ENCODE results near the gene LPIN1. TPM values are rescaled to one million over a fixed set of nuclear protein-coding genes. Genes with fewer than 3 reads are reported as not detected.

The LPIN1 gene
- total and polyA plus RNA-seq, 2 of the 13 experiments (the other 11 are each of a cell fraction or from before 2014, with no cell fraction given), result 9.7 to 19.4 TPM

DNA sequence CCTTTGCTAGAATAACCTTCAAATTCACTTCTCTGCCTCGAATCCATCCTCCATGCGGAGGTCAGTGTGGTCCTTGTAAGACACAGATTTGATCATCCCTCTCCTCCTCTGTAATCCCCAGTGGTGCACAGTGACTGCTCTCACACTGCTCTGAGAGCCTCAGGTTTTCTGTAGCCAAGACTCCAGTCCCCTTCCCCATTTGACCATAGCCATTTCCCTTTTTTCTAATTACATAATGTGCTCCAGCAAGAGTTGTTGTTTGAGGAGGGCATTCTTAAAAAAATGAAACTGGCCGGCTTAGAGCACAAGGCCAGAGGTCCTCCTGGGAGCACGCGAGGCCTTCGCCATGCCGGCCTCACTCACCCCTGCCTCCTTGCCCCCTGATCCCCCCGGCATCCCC lies 34.7 kb upstream of the LPIN1 start:
- BruUV-seq (replicated peaks), result no TSS peak
- H3K4me1 ChIP-seq (ENCODE audit: insufficient read depth, low read length), result peaks cover 14% of the 10 kb centered on the region
- H3K27ac ChIP-seq (ENCODE audit: extremely low read length, insufficient read depth, low read length), result no peak overlapping the region
- ATAC-seq (no peak), FAIRE-seq (no peak), DNase-seq (ENCODE audit: low spot score) (no peak)
- no peaks in the 10 kb centered on the region for H3K79me2 ChIP-seq (ENCODE audit: insufficient read depth, low read length)
- WGBS (ENCODE audit: low lambda C conversion rate), result 46% methylated on average over 8 of the region's 8 CpGs
- H3K36me3 ChIP-seq (replicated peaks in 1 of 2; ENCODE audit: control insufficient read depth in 1 of 2, insufficient read depth in 2 of 2, low read length in 2 of 2), result no peaks in the 10 kb centered on the region
- H3K27me3 ChIP-seq (ENCODE audit: control insufficient read depth in 1 of 2, insufficient read depth in 2 of 2, low read length in 2 of 2), result peaks cover 7 to 31% of the 10 kb centered on the region in 2 experiments; a peak in 3 of 5 replicates
- H3K9me3 ChIP-seq (ENCODE audit: low read length), result no peaks in the 10 kb centered on the region
- POLR2A ChIA-PET, result no interaction called here
- intact Hi-C loops (cut with micrococcal nuclease; ENCODE audit: unreplicated experiment) (no loop called here), in situ Hi-C loops (cut with HindIII; ENCODE audit: extremely low pct_ligation_motif_present, low pct_unique_long_range_greater_than_20kb) (no loop called here)
- no peak overlapping the region for H2AFZ ChIP-seq (ENCODE audit: low read length)
- CTCF ChIA-PET (ENCODE audit: low intra/inter-chr PET ratio, low total read pairs), result no interaction called here
- no peak overlapping the region for H3K4me2 ChIP-seq (ENCODE audit: low read depth, low read length)
- no peak overlapping the region for H3K4me3 ChIP-seq (replicated peaks in 1 of 3; ENCODE audit: insufficient read depth in 1 of 3, low read depth in 2 of 3, low read length in 3 of 3)
- TF ChIP-seq ZNF598 (CRISPR knock-in tag; IDR thresholded peaks at IDR 0.05; ENCODE audit: borderline replicate concordance), result no peak
- no peak for TF ChIP-seq BORCS8-MEF2B (CRISPR knock-in tag; IDR thresholded peaks at IDR 0.05)
- TF ChIP-seq POLR2G (IDR thresholded peaks at IDR 0.05; ENCODE audit: low read depth, low read length), result no peak
- TF ChIP-seq SAFB2 (CRISPR knock-in tag; IDR thresholded peaks at IDR 0.05; ENCODE audit: borderline replicate concordance, low read depth), result no peak
- TF ChIP-seq GATAD1 (CRISPR knock-in tag; IDR thresholded peaks at IDR 0.05), result no peak
- TF ChIP-seq ZMYM3 (CRISPR knock-in tag; IDR thresholded peaks at IDR 0.05), result no peak
- TF ChIP-seq TBL1XR1 (IDR thresholded peaks at IDR 0.05; ENCODE audit: borderline replicate concordance, low read length, partially characterized antibody), result no peak
- no peak for TF ChIP-seq PAWR (CRISPR knock-in tag; IDR thresholded peaks at IDR 0.05; ENCODE audit: borderline replicate concordance)
- H4K20me1 ChIP-seq (ENCODE audit: insufficient read depth, low read length), result no peaks in the 10 kb centered on the region
- H3K9ac ChIP-seq (ENCODE audit: insufficient read depth, low read depth, low read length), result no peak overlapping the region

- Histone ChIP-seq H2AFZ (ENCODE audit: low read length) (no peak overlapping the region), H3K9me3 (ENCODE audit: low read length) (no peaks in the 10 kb centered on the region), H3K36me3 (replicated peaks in 1 of 2; ENCODE audit: control insufficient read depth in 1 of 2, insufficient read depth in 2 of 2, low read length in 2 of 2) (no peaks in the 10 kb centered on the region), H3K27me3 (ENCODE audit: control insufficient read depth in 1 of 2, insufficient read depth in 2 of 2, low read length in 2 of 2) (peaks cover 7 to 34% of the 10 kb centered on the region in 2 experiments; a peak in 3 of 5 replicates), H3K4me1 (ENCODE audit: insufficient read depth, low read length) (peaks cover 25% of the 10 kb centered on the region), H3K79me2 (ENCODE audit: insufficient read depth, low read length) (no peaks in the 10 kb centered on the region), H3K4me3 (replicated peaks in 1 of 3; ENCODE audit: insufficient read depth in 1 of 3, low read depth in 2 of 3, low read length in 3 of 3) (no peak overlapping the region), H4K20me1 (ENCODE audit: insufficient read depth, low read length) (no peaks in the 10 kb centered on the region), H3K9ac (ENCODE audit: insufficient read depth, low read depth, low read length) (no peak overlapping the region), H3K27ac (ENCODE audit: extremely low read length, insufficient read depth, low read length) (no peak overlapping the region), H3K4me2 (ENCODE audit: low read depth, low read length) (no peak overlapping the region)
- POLR2A ChIA-PET, result no interaction called here
- CTCF ChIA-PET (ENCODE audit: low intra/inter-chr PET ratio, low total read pairs), result no interaction called here
- no peak for FAIRE-seq
- no peak for DNase-seq (ENCODE audit: low spot score)
- no TSS peak for BruUV-seq (replicated peaks)
- WGBS (ENCODE audit: low lambda C conversion rate), result 27% methylated on average over 2 of the region's 2 CpGs
- in situ Hi-C loops (cut with HindIII; ENCODE audit: extremely low pct_ligation_motif_present, low pct_unique_long_range_greater_than_20kb) (no loop called here), intact Hi-C loops (cut with micrococcal nuclease; ENCODE audit: unreplicated experiment) (no loop called here)
- ATAC-seq, result no peak
- no peak for TF ChIP-seq GFI1 (CRISPR knock-in tag; IDR thresholded peaks at IDR 0.05; ENCODE audit: borderline replicate concordance)
- no peak for TF ChIP-seq PPARG (CRISPR knock-in tag; conservative IDR thresholded peaks at IDR 0.05)
- TF ChIP-seq SIX1 (CRISPR knock-in tag; IDR thresholded peaks at IDR 0.05; ENCODE audit: borderline replicate concordance), result no peak
- TF ChIP-seq KDM5A (IDR thresholded peaks at IDR 0.05; ENCODE audit: borderline replicate concordance, low read length), result no peak
Observed at GRCh38 chr2:11712866-11713265, 33.6 kb upstream of the LPIN1 start.
